GM12878 (cell line): ENCODE measurements around the gene CACUL1. TPM values are rescaled to one million over a fixed set of nuclear protein-coding genes. Genes with fewer than 3 reads are reported as not detected.

Source experiments
- ATAC-seq: fragments of 200-7000 bp; cut with Tn5 transposase; 3 replicates; pipeline ENCODE4 v1.9.1; 2020; ENCODE audit warnings: mild to moderate bottlenecking, moderate library complexity
- BruUV-seq: library from RNA; stranded (reverse); fragments of 400-500 nt; replicated peaks from 2 replicates; lab custom pipeline; 2021; lab: Mats Ljungman, UMichigan
- CTCF ChIA-PET: fragments of 300-600 bp; sonication (Branson Sonifier 250); formaldehyde crosslinking; extraction: SDS; loops from one replicate; lab custom pipeline; 2021; ENCODE audit warnings: inconsistent platforms; lab: Yijun Ruan, JAX
- POLR2A ChIA-PET: fragments of 350-600 bp; formaldehyde crosslinking; extraction: SDS; loops from one replicate; lab custom pipeline; 2021; ENCODE audit warnings: inconsistent platforms; lab: Charles Lee
- RAD21 ChIA-PET: fragments of 300-600 bp; sonication (Branson Sonifier 250); formaldehyde crosslinking; loops from one replicate; lab custom pipeline; 2023; ENCODE audit warnings: antibody characterized with exemption; ENCODE audit not compliant: unreplicated experiment; lab: Charles Lee
- SMC1A ChIA-PET: fragments of 300-600 bp; sonication (Branson Sonifier 250); formaldehyde crosslinking; loops from one replicate; lab custom pipeline; 2023; ENCODE audit not compliant: unreplicated experiment, uncharacterized antibody; lab: Charles Lee
- DNase-seq: peaks from one replicate; pipeline ENCODE4 v3.0.0-alpha.2; 2011; ENCODE audit warnings: low read depth, low spot score
- FAIRE-seq: peaks from 3 replicates; lab custom pipeline; 2011; peaks lifted over from hg19 to GRCh38; lab: Jason Lieb, UNC
- H2AFZ ChIP-seq: 2 replicates; pipeline ENCODE4 v1.6.0; 2011; ENCODE audit warnings: low read depth, low read length, control low read depth; ENCODE audit not compliant: control insufficient read depth
- H3K27ac ChIP-seq: 2 replicates; pipeline ENCODE4 v1.5.1; 2011; ENCODE audit warnings: control low read depth; ENCODE audit not compliant: control insufficient read depth, insufficient read depth
- H3K27me3 ChIP-seq, 2 experiments: replicated peaks in 1 of 2; 2 replicates each; pipeline versions ENCODE4 v1.6.0 to v1.6.1; 2011; ENCODE audit warnings: low read length in 1 of 2; ENCODE audit not compliant: control insufficient read depth in 2 of 2, insufficient read depth in 2 of 2
- H3K36me3 ChIP-seq, 2 experiments: 2 replicates each; pipeline ENCODE4 v1.5.1; 2011; ENCODE audit warnings: low read length in 1 of 2; ENCODE audit not compliant: control insufficient read depth in 2 of 2, insufficient read depth in 2 of 2
- H3K4me1 ChIP-seq: 2 replicates; pipeline ENCODE4 v1.6.1; 2011; ENCODE audit warnings: mild to moderate bottlenecking, low read length, moderate library complexity, mixed read lengths; ENCODE audit not compliant: control insufficient read depth, insufficient read depth
- H3K4me2 ChIP-seq: 2 replicates; pipeline ENCODE4 v1.6.0; 2011; ENCODE audit warnings: control low read depth; ENCODE audit not compliant: control insufficient read depth, insufficient read depth
- H3K4me3 ChIP-seq: fragments of 200-600 bp; sonication (generic); 2 replicates; pipeline ENCODE4 v1.5.1; 2016
- H3K79me2 ChIP-seq: 2 replicates; pipeline ENCODE4 v1.6.0; 2011; ENCODE audit warnings: low read length; ENCODE audit not compliant: control insufficient read depth, insufficient read depth
- H3K9ac ChIP-seq: 2 replicates; pipeline ENCODE4 v1.8.0; 2011; ENCODE audit warnings: low read length, control low read depth, mixed read lengths; ENCODE audit not compliant: control insufficient read depth, insufficient read depth
- H3K9me3 ChIP-seq: replicated peaks from 3 replicates; pipeline ENCODE4 v1.5.1; 2011; ENCODE audit warnings: mild to moderate bottlenecking, low read length; ENCODE audit not compliant: control insufficient read depth, insufficient read depth
- H4K20me1 ChIP-seq: 2 replicates; pipeline ENCODE4 v1.6.0; 2011; ENCODE audit not compliant: control insufficient read depth, insufficient read depth
- KDM1A ChIP-seq: fragments of 200-600 bp; sonication (generic); IDR thresholded peaks from 2 replicates; pipeline ENCODE4 v1.6.1; 2016; ENCODE audit warnings: borderline replicate concordance
- NFYB ChIP-seq: IDR thresholded peaks from 2 replicates; pipeline ENCODE4 v1.6.1; 2011; ENCODE audit warnings: low read depth, mild to moderate bottlenecking, low read length, improper control_type of control experiment, moderate library complexity; ENCODE audit not compliant: insufficient read depth
- PAX5 ChIP-seq: IDR thresholded peaks from 2 replicates; pipeline ENCODE4 v1.6.1; 2011; ENCODE audit warnings: low read depth, low read length, borderline replicate concordance
- PAX8 ChIP-seq: fragments of 450-650 bp; IDR thresholded peaks from 2 replicates; pipeline ENCODE4 v1.6.1; 2017; ENCODE audit warnings: mild to moderate bottlenecking, moderate library complexity
- POU2F2 ChIP-seq: IDR thresholded peaks from 3 replicates; pipeline ENCODE4 v1.6.1; 2011; ENCODE audit warnings: low read depth, mild to moderate bottlenecking, low read length, borderline replicate concordance
- ZNF274 ChIP-seq: IDR thresholded peaks from one replicate; pipeline ENCODE4 v1.8.0; 2011; ENCODE audit not compliant: insufficient read length, insufficient read depth
- ZZZ3 ChIP-seq: IDR thresholded peaks from 2 replicates; pipeline ENCODE4 v1.6.1; 2011; ENCODE audit warnings: low read depth; ENCODE audit not compliant: control insufficient read depth, insufficient read length
- WGBS: methylation state at CpG from one replicate; pipeline ENCODE4 v1.1.6; 2016; ENCODE audit warnings: low lambda C conversion rate; ENCODE audit not compliant: insufficient replicate concordance, insufficient coverage; ENCODE audit errors: missing lambda C conversion rate; 5-methylcytosine and 5-hydroxymethylcytosine counted together
- in situ Hi-C: fragments of 300-500 bp; cut with MboI; formaldehyde crosslinking; loops from 9 replicates; pipeline ENCODE4 v1.14.3; 2018; ENCODE audit warnings: mixed read lengths
- intact Hi-C: fragments of 100-400 bp; cut with micrococcal nuclease; formaldehyde crosslinking; loops from one replicate; pipeline ENCODE4 v1.14.2; 2022; ENCODE audit not compliant: unreplicated experiment
- polyA plus RNA-seq, 11 experiments: library from polyadenylated mRNA; depleted of rRNA in 4 of 11; unstranded in 6 of 11; stranded (reverse) in 5 of 11; fragments of >200 nt; fragmentation: Nextera tagmentation in 4 of 11; fragmentation: Illumina TruSeq in 1 of 11; extraction: Ambion mirVana in 4 of 11; extraction: Trizol in 1 of 11; gene quantifications; 1 replicate in 1 of 11; 2 replicates in 10 of 11; pipeline versions ENCODE4 v1.2.1 to v1.2.3, GENCODE V29; 2011 to 2016; ENCODE audit warnings: inconsistent platforms in 2 of 11, missing spikeins in 2 of 11, low read depth in 1 of 11
- total RNA-seq, 4 experiments: library from RNA; depleted of rRNA in 3 of 4; stranded (reverse); fragments of >200 nt in 3 of 4; fragmentation: Illumina TruSeq in 1 of 4; extraction: Trizol in 1 of 4; gene quantifications; 2 replicates each; pipeline versions ENCODE4 v1.2.1 to v1.2.3, GENCODE V29; 2013 to 2021
- TF ChIP-seq, protein P1 (sequence below), 3 experiments: IDR thresholded peaks in 2 of 3; conservative IDR thresholded peaks in 1 of 3; 2 replicates each; pipeline ENCODE4 v1.5.1; 2011; ENCODE audit warnings: low read depth in 3 of 3, low read length in 3 of 3, mild to moderate bottlenecking in 3 of 3, control low read depth in 2 of 3, moderate library complexity in 2 of 3, inconsistent platforms in 1 of 3, mixed read lengths in 1 of 3; ENCODE audit not compliant: control insufficient read depth in 2 of 3, insufficient read depth in 1 of 3; ENCODE audit errors: extremely low read depth in 1 of 3
- TF ChIP-seq, protein P2 (sequence below): fragments of 450-650 bp; IDR thresholded peaks from 2 replicates; pipeline ENCODE4 v1.6.1; 2017; ENCODE audit warnings: mild to moderate bottlenecking, moderate library complexity
- TF ChIP-seq, protein P3 (sequence below): IDR thresholded peaks from 2 replicates; pipeline ENCODE4 v1.6.1; 2011; ENCODE audit warnings: low read depth, low read length, improper control_type of control experiment, borderline replicate concordance
- TF ChIP-seq, protein P4 (sequence below): fragments of 450-650 bp; formaldehyde crosslinking; IDR thresholded peaks from 2 replicates; pipeline ENCODE4 v1.5.0; 2022; ENCODE audit warnings: mild to moderate bottlenecking, missing genetic modification characterization

Gene CACUL1
- total and polyA plus RNA-seq, 10 of the 15 experiments (the other 5 are each of a cell fraction or from before 2014, with no cell fraction given) = 7.4 to 23.2 (median 13.0) TPM

DNA sequence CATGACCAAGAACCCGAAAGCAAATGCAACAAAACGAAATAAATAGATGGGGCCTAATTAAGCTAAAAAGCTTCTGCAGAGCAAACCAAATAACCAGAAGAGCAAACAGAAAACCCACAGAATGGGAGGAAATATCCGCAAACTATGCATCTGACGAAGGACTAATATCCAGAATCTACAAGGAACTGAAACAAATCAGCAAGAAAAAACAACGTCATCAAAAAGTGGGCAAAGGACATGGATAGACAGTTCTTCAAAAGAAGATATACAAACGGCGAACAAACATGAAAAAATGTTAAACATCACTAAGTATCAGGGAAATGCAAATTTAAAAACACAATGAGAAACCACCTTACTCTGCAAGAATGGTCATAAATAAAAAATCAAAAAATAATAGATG lies 35.3 kb upstream of the CACUL1 start:
- TF ChIP-seq, protein P1, sequence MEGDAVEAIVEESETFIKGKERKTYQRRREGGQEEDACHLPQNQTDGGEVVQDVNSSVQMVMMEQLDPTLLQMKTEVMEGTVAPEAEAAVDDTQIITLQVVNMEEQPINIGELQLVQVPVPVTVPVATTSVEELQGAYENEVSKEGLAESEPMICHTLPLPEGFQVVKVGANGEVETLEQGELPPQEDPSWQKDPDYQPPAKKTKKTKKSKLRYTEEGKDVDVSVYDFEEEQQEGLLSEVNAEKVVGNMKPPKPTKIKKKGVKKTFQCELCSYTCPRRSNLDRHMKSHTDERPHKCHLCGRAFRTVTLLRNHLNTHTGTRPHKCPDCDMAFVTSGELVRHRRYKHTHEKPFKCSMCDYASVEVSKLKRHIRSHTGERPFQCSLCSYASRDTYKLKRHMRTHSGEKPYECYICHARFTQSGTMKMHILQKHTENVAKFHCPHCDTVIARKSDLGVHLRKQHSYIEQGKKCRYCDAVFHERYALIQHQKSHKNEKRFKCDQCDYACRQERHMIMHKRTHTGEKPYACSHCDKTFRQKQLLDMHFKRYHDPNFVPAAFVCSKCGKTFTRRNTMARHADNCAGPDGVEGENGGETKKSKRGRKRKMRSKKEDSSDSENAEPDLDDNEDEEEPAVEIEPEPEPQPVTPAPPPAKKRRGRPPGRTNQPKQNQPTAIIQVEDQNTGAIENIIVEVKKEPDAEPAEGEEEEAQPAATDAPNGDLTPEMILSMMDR (IDR thresholded peaks at IDR 0.05 in 2 of 3, conservative IDR thresholded peaks at IDR 0.05 in 1 of 3; ENCODE audit: control insufficient read depth in 2 of 3, extremely low read depth in 1 of 3, insufficient read depth in 1 of 3, low read depth in 3 of 3, low read length in 3 of 3) = no peak
- TF ChIP-seq PAX8 (no peak), NFYB (no peak), PAX5 (no peak), POU2F2 (no peak), ZNF274 (no peak), KDM1A (no peak), ZZZ3 (no peak)
- TF ChIP-seq, protein P2, sequence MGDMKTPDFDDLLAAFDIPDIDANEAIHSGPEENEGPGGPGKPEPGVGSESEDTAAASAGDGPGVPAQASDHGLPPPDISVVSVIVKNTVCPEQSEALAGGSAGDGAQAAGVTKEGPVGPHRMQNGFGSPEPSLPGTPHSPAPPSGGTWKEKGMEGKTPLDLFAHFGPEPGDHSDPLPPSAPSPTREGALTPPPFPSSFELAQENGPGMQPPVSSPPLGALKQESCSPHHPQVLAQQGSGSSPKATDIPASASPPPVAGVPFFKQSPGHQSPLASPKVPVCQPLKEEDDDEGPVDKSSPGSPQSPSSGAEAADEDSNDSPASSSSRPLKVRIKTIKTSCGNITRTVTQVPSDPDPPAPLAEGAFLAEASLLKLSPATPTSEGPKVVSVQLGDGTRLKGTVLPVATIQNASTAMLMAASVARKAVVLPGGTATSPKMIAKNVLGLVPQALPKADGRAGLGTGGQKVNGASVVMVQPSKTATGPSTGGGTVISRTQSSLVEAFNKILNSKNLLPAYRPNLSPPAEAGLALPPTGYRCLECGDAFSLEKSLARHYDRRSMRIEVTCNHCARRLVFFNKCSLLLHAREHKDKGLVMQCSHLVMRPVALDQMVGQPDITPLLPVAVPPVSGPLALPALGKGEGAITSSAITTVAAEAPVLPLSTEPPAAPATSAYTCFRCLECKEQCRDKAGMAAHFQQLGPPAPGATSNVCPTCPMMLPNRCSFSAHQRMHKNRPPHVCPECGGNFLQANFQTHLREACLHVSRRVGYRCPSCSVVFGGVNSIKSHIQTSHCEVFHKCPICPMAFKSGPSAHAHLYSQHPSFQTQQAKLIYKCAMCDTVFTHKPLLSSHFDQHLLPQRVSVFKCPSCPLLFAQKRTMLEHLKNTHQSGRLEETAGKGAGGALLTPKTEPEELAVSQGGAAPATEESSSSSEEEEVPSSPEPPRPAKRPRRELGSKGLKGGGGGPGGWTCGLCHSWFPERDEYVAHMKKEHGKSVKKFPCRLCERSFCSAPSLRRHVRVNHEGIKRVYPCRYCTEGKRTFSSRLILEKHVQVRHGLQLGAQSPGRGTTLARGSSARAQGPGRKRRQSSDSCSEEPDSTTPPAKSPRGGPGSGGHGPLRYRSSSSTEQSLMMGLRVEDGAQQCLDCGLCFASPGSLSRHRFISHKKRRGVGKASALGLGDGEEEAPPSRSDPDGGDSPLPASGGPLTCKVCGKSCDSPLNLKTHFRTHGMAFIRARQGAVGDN = no peak
- TF ChIP-seq, protein P3, sequence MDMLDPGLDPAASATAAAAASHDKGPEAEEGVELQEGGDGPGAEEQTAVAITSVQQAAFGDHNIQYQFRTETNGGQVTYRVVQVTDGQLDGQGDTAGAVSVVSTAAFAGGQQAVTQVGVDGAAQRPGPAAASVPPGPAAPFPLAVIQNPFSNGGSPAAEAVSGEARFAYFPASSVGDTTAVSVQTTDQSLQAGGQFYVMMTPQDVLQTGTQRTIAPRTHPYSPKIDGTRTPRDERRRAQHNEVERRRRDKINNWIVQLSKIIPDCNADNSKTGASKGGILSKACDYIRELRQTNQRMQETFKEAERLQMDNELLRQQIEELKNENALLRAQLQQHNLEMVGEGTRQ = no peak
- TF ChIP-seq, protein P4, sequence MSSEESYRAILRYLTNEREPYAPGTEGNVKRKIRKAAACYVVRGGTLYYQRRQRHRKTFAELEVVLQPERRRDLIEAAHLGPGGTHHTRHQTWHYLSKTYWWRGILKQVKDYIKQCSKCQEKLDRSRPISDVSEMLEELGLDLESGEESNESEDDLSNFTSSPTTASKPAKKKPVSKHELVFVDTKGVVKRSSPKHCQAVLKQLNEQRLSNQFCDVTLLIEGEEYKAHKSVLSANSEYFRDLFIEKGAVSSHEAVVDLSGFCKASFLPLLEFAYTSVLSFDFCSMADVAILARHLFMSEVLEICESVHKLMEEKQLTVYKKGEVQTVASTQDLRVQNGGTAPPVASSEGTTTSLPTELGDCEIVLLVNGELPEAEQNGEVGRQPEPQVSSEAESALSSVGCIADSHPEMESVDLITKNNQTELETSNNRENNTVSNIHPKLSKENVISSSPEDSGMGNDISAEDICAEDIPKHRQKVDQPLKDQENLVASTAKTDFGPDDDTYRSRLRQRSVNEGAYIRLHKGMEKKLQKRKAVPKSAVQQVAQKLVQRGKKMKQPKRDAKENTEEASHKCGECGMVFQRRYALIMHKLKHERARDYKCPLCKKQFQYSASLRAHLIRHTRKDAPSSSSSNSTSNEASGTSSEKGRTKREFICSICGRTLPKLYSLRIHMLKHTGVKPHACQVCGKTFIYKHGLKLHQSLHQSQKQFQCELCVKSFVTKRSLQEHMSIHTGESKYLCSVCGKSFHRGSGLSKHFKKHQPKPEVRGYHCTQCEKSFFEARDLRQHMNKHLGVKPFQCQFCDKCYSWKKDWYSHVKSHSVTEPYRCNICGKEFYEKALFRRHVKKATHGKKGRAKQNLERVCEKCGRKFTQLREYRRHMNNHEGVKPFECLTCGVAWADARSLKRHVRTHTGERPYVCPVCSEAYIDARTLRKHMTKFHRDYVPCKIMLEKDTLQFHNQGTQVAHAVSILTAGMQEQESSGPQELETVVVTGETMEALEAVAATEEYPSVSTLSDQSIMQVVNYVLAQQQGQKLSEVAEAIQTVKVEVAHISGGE (CRISPR knock-in tag) = no peak
- TF ChIP-seq, all 136 proteins: peak for 0
- Histone ChIP-seq H3K9ac (no peak overlapping the region), H3K27ac (no peak overlapping the region), H3K4me1 (no peaks in the 10 kb centered on the region), H2AFZ (no peak overlapping the region), H3K79me2 (no peaks in the 10 kb centered on the region), H3K9me3 (no peaks in the 10 kb centered on the region; the same call in 2 of the 3 replicates), H3K4me2 (no peak overlapping the region), H3K4me3 (no peak overlapping the region), H3K27me3 (no peaks in the 10 kb centered on the region; a peak in 1 of 4 replicates), H4K20me1 (no peaks in the 10 kb centered on the region), H3K36me3 (no peaks in the 10 kb centered on the region)
- intact Hi-C loops = no loop called here
- ChIA-PET SMC1A (no interaction called here), RAD21 (no interaction called here), CTCF (no interaction called here), POLR2A (no interaction called here)
- DNase-seq = no peak
- FAIRE-seq = no peak
- ATAC-seq = no peak
- in situ Hi-C loops = no loop called here
- 40% methylated on average over 7 of the region's 7 CpGs for WGBS
- no TSS peak for BruUV-seq
